NCI-H345 treated with DMSO at 0.1 percent for 48 hours (cell line): ENCODE measurements around the gene VSX2.

ENCODE experiments used
- DNase-seq: peaks from one replicate; lab custom pipeline; 2025; ENCODE audit not compliant: unreplicated experiment; lab: John Stamatoyannopoulos, UW

Gene VSX2

GRCh38 chr14:74238974-74239847 lies at the start of gene VSX2:
VSX2 (plus strand) TSS chr14:74239449; CDS start chr14:74239562, 113 bp downstream.
- no peak for DNase-seq

GRCh38 chr14:74190927-74191575 lies 48.2 kb upstream of the VSX2 start:
- DNase-seq, result peak; percentile 12

GRCh38 chr14:74194506-74195274 lies 44.6 kb upstream of the VSX2 start:
- DNase-seq, result no peak

GRCh38 chr14:74195623-74196022 lies 43.6 kb upstream of the VSX2 start:
- no peak for DNase-seq

- no peak for DNase-seq
Observed at GRCh38 chr14:74198441-74199234, 40.6 kb upstream of the VSX2 start.

GRCh38 chr14:74202113-74202512 lies 37.1 kb upstream of the VSX2 start:
- DNase-seq, result no peak

- no peak for DNase-seq
Observed at GRCh38 chr14:74203639-74204038, 35.6 kb upstream of the VSX2 start.

- DNase-seq, result no peak
Observed at GRCh38 chr14:74204491-74204890, 34.8 kb upstream of the VSX2 start.

GRCh38 chr14:74205882-74206281 lies 33.4 kb upstream of the VSX2 start:
- no peak for DNase-seq

- no peak for DNase-seq
Observed at GRCh38 chr14:74207943-74208342, 31.3 kb upstream of the VSX2 start.

- DNase-seq, result no peak
Observed at GRCh38 chr14:74208642-74209041, 30.6 kb upstream of the VSX2 start.

GRCh38 chr14:74211945-74212580 lies 27.2 kb upstream of the VSX2 start:
- no peak for DNase-seq

- DNase-seq, result no peak
Observed at GRCh38 chr14:74213907-74214803, 25.1 kb upstream of the VSX2 start.

GRCh38 chr14:74216671-74217070 lies 22.6 kb upstream of the VSX2 start:
- DNase-seq, result no peak

- peak; percentile 42 for DNase-seq
Observed at GRCh38 chr14:74217672-74218448, 21.4 kb upstream of the VSX2 start.

GRCh38 chr14:74218462-74218861 lies 20.8 kb upstream of the VSX2 start:
- DNase-seq, result no peak

GRCh38 chr14:74219277-74220205 lies 19.7 kb upstream of the VSX2 start:
- DNase-seq, result no peak
